ENCODE measurements around the gene LGALS1. TPM values are rescaled to one million over a fixed set of nuclear protein-coding genes. Genes with fewer than 3 reads are reported as not detected.
A peak's percentile ranks its signal among the peaks of the same experiment; 100 is the strongest.

Gene LGALS1
- total and polyA plus RNA-seq, 9 of the 15 experiments (the other 6 are each of a cell fraction or from before 2014, with no cell fraction given) = 160 to 800 (median 330) TPM

GRCh38 chr22:37681001-37681424 lies 5.6 kb downstream of the LGALS1 start:
- ChIA-PET POLR2A (interaction anchor here (0.6 to 1.4 kb wide), 4 partner anchors 23 to 81 kb away, joined by 3 to 6 read pairs (median 3); no protein-coding TSS in a partner anchor), CTCF (ENCODE audit: low intra/inter-chr PET ratio) (interaction anchor here (1.0 to 1.6 kb wide), 3 partner anchors 21 to 57 kb away, joined by 3 to 9 read pairs (median 5); no protein-coding TSS in a partner anchor)
- no peaks in the 10 kb centered on the region for H4K20me1 ChIP-seq (replicated peaks; ENCODE audit: control insufficient read depth, insufficient read depth, low read length)
- H3K9ac ChIP-seq (ENCODE audit: insufficient read depth in 1 of 2, low read depth in 2 of 2, low read length in 2 of 2) = peak overlapping the region in 1 of 2 experiments; percentile 64; a peak in 1 of 4 replicates
- no peaks in the 10 kb centered on the region for H3K9me3 ChIP-seq (replicated peaks; ENCODE audit: control insufficient read depth, insufficient read depth, low read depth, low read length)
- peaks cover 17% of the 10 kb centered on the region for H3K79me2 ChIP-seq (ENCODE audit: control insufficient read depth, insufficient read depth, low read length)
- H3K4me2 ChIP-seq (ENCODE audit: insufficient read depth, low read length) = peak overlapping the region; percentile 24; the same call in 1 of the 2 replicates
- no peak overlapping the region for H3K27ac ChIP-seq (ENCODE audit: extremely low read depth, low read depth, low read length)
- in situ Hi-C loops (cut with MboI) (no loop called here), intact Hi-C loops (cut with micrococcal nuclease) (loop anchor here (1.0 kb wide), 2 partner anchors 20 to 38 kb away; no protein-coding TSS in a partner anchor)
- FAIRE-seq = no peak
- no peak for ATAC-seq
- peaks cover 5% of the 10 kb centered on the region; the same call in 1 of the 3 replicates for H3K36me3 ChIP-seq (ENCODE audit: control insufficient read depth, insufficient read depth, low read length)
- no peaks in the 10 kb centered on the region for H3K27me3 ChIP-seq (ENCODE audit: control insufficient read depth in 2 of 2, insufficient read depth in 2 of 2, low read length in 2 of 2)
- H3K4me3 ChIP-seq = no peak overlapping the region
- DNase-seq (ENCODE audit: extremely low read depth in 1 of 4, low spot score in 3 of 4) = no peak
- BruUV-seq (replicated peaks) = no TSS peak
- WGBS (ENCODE audit: insufficient coverage, low coverage, missing lambda C conversion rate) = 23% methylated on average over 2 of the region's 2 CpGs
- no peak overlapping the region for H2AFZ ChIP-seq (ENCODE audit: low read depth, low read length)
- H3K9me1 ChIP-seq (ENCODE audit: control insufficient read depth, insufficient read depth, low read length) = no peaks in the 10 kb centered on the region
- peaks cover 9 to 38% of the 10 kb centered on the region in 2 experiments; a peak in 4 of 5 replicates for H3K4me1 ChIP-seq (replicated peaks in 1 of 2; ENCODE audit: control insufficient read depth in 2 of 2, insufficient read depth in 2 of 2, low read length in 2 of 2)
- TF ChIP-seq NR1H2 (CRISPR knock-in tag; IDR thresholded peaks at IDR 0.05) = no peak
- no peak for TF ChIP-seq ARNT (IDR thresholded peaks at IDR 0.05)
- no peak for TF ChIP-seq YY1 (IDR thresholded peaks at IDR 0.05; ENCODE audit: borderline replicate concordance in 1 of 3, control insufficient read depth in 1 of 3, extremely low read depth in 1 of 3, insufficient read depth in 3 of 3, insufficient read length in 1 of 3, insufficient replicate concordance in 2 of 3, low read depth in 1 of 3, low read length in 2 of 3)
- TF ChIP-seq ZC3H8 (IDR thresholded peaks at IDR 0.05) = no peak
- TF ChIP-seq E2F3 (CRISPR knock-in tag; IDR thresholded peaks at IDR 0.05) = no peak
- TF ChIP-seq ELF2 (CRISPR knock-in tag; IDR thresholded peaks at IDR 0.05) = no peak
- no peak for TF ChIP-seq PBX2 (CRISPR knock-in tag; IDR thresholded peaks at IDR 0.05; ENCODE audit: low read depth)
- TF ChIP-seq PBX2 (tag; conservative IDR thresholded peaks at IDR 0.05; ENCODE audit: low read depth) = no peak
- no peak for TF ChIP-seq ETS1 (conservative IDR thresholded peaks at IDR 0.05; ENCODE audit: control insufficient read depth, low read depth, low read length)
- no peak for TF ChIP-seq SREBF1 (IDR thresholded peaks at IDR 0.05; ENCODE audit: borderline replicate concordance, low read depth, low read length)
- no peak for TF ChIP-seq KLF13 (tag; IDR thresholded peaks at IDR 0.05; ENCODE audit: borderline replicate concordance, low read depth)
- no peak for TF ChIP-seq SOX6 (IDR thresholded peaks at IDR 0.05)
- no peak for TF ChIP-seq TFAP4 (CRISPR knock-in tag; IDR thresholded peaks at IDR 0.05; ENCODE audit: borderline replicate concordance)
- no peak for TF ChIP-seq HDAC1 (IDR thresholded peaks at IDR 0.05)
- no peak for TF ChIP-seq FOXO4 (CRISPR knock-in tag; IDR thresholded peaks at IDR 0.05)
- no peak for TF ChIP-seq XRCC3 (IDR thresholded peaks at IDR 0.05)

Measured in K562 (cell line).